ENCODE measurements around the gene FLYWCH1.

GRCh38 chr16:2988590-2989099 is 76.9 kb downstream of the FLYWCH1 start:
- TF ChIP-seq JUND (IDR thresholded peaks at IDR 0.05) (no peak), CTCF (IDR thresholded peaks at IDR 0.05; ENCODE audit: low read depth, low read length, missing input control) (no peak), FOXA1 (IDR thresholded peaks at IDR 0.05) (no peak), HNF4A (conservative IDR thresholded peaks at IDR 0.05) (no peak), YY1 (IDR thresholded peaks at IDR 0.05) (no peak)
- TF ChIP-seq, protein P1, sequence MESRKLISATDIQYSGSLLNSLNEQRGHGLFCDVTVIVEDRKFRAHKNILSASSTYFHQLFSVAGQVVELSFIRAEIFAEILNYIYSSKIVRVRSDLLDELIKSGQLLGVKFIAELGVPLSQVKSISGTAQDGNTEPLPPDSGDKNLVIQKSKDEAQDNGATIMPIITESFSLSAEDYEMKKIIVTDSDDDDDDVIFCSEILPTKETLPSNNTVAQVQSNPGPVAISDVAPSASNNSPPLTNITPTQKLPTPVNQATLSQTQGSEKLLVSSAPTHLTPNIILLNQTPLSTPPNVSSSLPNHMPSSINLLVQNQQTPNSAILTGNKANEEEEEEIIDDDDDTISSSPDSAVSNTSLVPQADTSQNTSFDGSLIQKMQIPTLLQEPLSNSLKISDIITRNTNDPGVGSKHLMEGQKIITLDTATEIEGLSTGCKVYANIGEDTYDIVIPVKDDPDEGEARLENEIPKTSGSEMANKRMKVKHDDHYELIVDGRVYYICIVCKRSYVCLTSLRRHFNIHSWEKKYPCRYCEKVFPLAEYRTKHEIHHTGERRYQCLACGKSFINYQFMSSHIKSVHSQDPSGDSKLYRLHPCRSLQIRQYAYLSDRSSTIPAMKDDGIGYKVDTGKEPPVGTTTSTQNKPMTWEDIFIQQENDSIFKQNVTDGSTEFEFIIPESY (IDR thresholded peaks at IDR 0.05) = no peak

Data from liver (tissue), 3 donors.